HG03135 (cell line): ENCODE data around the gene ZMYND12.
A peak's percentile ranks its signal among the peaks of the same experiment; 100 is the strongest.
"Not testable (repeated sequence)": the region's sequence is repeated elsewhere in the genome, so short reads cannot be mapped to it uniquely, and the experiment has no call there.

Experiments used
- ATAC-seq: cut with Tn5 transposase; IDR thresholded peaks from one replicate; pipeline ENCODE4 v1.9.1; 2021; ENCODE audit warnings: mild to moderate bottlenecking, moderate library complexity; ENCODE audit not compliant: unreplicated experiment

ZMYND12 gene

DNA sequence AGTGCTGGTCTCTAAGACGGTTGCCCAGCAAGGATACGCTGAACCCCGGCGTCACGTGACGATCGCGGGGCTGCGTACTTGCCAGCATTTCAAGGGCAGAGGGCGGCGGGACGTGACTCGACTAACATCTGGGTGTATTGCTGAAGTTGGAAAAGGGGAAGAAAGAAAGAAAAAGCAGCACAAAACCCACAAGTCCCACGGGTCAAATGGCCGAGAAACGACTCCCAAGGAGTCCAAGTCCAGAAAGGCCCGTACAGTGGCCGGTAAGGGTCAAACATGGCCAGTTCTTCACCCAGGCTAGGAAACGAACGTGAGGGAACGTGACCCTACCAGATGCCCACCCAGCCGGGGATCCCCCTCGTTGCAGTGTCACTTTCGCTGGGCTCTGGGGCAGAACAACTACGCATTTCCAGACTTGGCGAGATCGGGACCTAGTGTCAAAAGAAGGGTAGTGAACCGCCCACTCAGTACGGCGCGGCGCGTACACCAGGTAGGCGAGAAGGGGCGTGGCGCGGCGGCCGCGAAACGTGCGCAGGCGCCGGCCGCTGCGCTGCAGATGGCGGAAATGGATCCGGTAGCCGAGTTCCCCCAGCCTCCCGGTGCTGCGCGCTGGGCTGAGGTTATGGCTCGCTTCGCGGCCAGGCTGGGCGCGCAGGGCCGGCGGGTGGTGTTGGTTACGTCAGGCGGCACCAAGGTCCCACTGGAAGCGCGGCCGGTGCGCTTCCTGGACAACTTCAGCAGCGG lies at the start of gene ZMYND12, which contains the start of gene PPCS:
TSS of gene ZMYND12 (minus strand) at position 13 of the 744 bp plus-strand sequence. CDS start 25 bp downstream, outside the sequence.
TSS of gene PPCS (plus strand) at position 534 of the 744 bp plus-strand sequence. CDS start at position 557, 23 bp downstream.
- peak; percentile 79 for ATAC-seq

GRCh38 chr1:42504535-42505128 lies 48.8 kb upstream of the ZMYND12 start:
- no peak for ATAC-seq

DNA sequence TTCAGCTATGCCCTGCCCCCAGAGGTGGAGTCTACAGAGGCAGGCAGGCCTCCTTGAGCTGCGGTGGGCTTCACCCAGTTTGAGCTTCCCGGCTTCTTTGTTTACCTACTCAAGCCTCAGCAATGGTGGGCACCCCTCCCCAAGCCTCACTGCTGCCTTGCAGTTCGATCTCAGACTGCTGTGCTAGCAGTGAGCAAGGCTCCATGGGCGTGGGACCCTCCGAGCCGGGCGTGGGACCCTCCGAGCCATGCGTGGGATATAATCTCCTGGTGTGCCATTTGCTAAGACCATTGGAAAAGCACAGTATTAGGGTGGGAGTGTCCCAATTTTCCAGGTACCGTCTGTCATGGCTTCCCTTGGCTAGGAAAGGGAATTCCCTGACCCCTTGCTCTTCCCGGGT lies 46.2 kb upstream of the ZMYND12 start:
- ATAC-seq = not testable (repeated sequence)

DNA sequence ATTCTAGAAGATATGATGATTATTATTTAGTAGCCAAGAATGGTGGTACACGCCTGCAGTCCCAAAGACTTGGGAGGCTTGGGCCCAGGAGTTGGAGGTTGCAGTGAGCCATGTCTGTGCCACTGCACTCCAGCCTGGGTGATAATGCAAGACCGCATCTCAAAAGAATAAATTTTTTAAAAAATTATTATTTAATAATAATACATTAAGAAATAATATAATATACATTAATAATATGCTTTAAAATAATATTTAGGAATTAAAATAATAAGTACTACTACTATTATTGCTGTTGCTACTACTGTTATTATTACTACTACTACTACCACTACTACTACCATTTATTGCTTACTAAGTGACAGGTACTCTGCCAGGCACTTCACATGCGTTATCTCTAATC lies 34.4 kb upstream of the ZMYND12 start:
- ATAC-seq = no peak

DNA sequence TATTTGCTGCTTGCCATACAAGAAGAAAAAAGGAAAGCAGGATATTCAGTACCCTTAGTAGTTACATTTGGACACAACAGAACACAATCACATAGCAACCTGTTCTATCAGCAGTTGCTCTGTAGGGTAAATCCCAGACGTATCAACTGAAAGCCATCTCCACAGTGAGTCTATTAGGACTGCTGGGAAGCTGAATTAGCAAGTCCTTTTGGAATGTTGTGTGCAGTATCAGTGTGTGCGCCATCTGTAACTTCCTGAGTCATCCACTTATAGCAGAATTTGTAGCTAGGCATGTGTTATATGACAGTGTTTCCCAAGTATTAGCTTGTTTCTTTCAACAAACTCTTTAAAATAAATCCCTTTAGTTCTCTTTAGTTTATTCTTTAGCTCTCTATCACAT lies 28.6 kb upstream of the ZMYND12 start:
- no peak for ATAC-seq

- no peak for ATAC-seq
These were observed 26.9 kb upstream of the ZMYND12 start for GRCh38 chr1:42482635-42483153.

DNA sequence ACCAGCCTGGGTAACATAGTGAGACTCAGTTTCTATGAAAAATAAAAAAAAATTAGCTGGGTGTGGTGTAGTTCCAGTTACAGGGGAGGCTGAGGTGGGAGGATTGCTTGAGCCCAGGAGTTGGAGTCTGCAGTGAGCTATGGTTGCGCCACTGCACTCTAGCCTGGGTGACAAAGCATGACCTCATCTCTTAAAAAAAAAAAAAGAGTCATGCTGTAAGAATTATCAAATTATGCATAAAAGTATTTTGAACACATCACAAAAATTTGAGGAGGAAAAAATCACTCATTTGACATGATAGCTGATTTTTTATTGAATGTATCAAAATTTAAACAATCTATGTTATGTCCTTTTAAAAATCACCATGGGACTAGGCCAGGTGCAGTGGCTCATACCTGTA lies 25.1 kb upstream of the ZMYND12 start:
- ATAC-seq = no peak

GRCh38 chr1:42479621-42480020 lies 23.8 kb upstream of the ZMYND12 start:
- no peak for ATAC-seq

GRCh38 chr1:42477775-42478174 lies 22.0 kb upstream of the ZMYND12 start:
- ATAC-seq = no peak

DNA sequence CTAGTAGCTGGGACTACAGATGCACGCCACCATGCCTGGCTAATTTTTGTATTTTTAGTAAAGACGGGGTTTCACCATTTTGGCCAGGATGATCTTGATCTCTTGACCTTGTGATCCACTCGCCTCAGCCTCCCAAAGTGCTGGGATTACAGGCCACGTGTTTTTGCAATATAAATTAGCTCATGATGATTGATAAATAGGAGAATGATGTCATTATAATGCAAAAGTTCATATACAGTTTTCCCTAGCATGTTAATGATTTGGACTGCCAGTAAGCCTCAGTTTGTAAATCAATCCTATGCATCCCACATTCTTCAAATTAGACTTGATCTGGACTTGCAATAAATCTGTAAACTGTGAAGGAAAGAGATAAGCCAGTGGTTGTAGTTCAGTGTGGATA lies 21.5 kb upstream of the ZMYND12 start:
- not testable (repeated sequence) for ATAC-seq

DNA sequence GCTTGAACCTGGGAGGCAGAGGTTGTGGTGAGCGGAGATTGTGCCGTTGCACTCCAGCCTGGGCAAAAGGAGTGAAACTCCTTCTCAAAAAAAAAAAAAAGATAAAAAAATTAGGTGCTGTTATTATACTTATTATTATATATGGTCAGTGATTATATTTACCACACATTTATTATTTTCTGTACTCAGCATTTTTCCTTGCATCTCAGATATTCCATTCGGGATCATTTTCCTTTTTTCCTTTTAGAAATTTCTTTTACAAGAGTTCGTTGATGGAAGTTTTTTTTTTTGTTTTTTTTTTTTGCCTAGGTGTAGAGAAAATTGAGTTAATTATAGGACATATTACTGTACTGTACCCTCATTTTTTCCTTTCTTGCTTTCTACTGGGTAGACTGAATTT lies 20.8 kb upstream of the ZMYND12 start:
- ATAC-seq = no peak

GRCh38 chr1:42469727-42470126 lies 13.9 kb upstream of the ZMYND12 start:
- no peak for ATAC-seq

DNA sequence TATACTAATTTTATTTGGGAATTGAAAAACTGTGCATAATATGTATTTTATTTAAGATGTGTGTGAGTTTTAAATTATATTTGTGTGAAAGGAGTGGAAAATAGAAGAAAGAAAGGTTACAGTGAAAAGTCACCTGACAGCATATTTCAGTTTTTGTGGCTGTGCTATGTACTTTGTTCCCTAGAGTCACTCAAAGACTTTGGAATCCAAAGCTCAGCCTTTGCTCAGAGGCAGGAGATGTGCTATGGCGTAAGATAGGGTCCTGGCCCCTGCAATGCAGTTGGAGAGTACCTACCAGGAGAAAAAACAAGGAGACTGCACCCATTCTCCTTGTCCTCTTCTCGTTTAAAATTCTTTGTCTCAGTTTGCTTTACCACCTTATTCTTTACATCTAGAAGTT lies 10.2 kb upstream of the ZMYND12 start:
- no peak for ATAC-seq

DNA sequence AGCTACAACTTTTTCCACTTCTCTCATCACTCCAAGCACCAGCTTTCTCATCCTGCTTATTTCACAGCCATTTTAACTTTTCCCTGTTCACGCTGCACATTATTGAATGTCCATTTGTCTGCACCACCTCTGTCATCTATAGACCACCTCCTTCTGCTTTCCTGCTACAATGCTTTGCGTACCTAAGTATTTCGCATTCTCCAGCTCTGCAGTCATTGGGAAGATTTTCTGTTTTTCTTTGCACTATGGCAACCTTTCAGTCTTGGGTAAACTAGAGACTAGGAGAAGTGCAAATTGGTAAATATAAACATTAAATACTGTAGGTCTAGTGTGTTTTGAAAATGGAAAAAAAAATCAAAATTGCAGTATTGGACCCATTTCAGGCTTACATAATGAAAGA lies 8.1 kb upstream of the ZMYND12 start:
- ATAC-seq = no peak

- peak; percentile 99 for ATAC-seq
These were observed 7.3 kb upstream of the ZMYND12 start, which contains the start of gene CCDC30 for GRCh38 chr1:42462828-42463763. Gene CCDC30, plus strand, starts transcription at chr1:42463286. Its CDS starts 17,266 bp downstream, at chr1:42480552.

- ATAC-seq = no peak
These were observed 5.4 kb upstream of the ZMYND12 start for GRCh38 chr1:42461196-42461595.

DNA sequence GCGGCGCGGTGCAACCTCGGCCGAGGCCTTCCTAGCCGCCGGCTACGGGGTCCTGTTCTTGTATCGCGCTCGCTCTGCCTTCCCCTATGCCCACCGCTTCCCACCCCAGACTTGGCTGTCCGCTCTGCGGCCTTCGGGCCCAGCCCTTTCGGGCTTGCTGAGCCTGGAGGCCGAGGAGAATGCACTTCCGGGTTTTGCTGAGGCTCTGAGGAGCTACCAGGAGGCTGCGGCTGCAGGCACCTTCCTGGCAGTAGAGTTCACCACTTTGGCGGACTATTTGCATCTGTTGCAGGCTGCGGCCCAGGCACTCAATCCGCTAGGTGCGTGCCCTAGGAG lies 900 bp upstream of the ZMYND12 start:
- ATAC-seq = peak; percentile 59

DNA sequence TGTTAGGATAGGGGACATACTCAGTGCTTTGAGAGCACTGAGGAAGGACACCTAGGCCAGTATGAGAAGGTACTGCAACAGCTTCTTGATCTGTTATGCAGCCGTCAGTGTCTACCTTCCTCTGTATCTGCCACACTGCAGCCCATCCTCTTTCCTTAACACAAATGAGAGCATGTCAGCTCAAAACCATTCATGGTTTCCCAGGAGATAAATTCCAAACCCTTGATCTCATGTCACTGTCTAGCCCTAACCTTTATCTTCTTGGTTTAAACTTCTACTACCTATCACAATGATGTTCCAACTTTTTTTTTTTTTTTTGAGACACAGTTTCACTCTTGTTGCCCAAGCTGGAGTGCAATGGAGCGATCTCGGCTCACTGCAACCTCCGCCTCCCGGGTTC lies 1.4 kb downstream of the ZMYND12 start:
- ATAC-seq = no peak

DNA sequence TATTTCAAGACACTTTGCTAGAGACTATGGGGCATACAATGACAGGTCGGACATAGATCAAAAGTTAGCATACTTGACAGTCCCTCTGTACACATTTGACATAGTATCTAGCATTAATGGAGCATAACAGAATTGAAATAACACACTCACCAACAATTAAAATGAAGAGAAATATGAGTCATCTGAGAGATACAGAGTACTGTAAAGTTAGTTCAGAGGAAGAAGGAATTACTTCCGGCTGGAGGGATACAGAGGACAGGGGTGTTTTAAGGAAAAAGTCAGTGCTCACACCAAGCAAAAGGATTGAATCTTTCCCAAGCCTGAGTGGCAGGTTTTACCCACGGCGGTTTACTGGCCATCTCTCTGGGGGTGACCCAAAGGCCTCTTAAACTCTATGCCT lies 2.4 kb downstream of the ZMYND12 start:
- no peak for ATAC-seq

DNA sequence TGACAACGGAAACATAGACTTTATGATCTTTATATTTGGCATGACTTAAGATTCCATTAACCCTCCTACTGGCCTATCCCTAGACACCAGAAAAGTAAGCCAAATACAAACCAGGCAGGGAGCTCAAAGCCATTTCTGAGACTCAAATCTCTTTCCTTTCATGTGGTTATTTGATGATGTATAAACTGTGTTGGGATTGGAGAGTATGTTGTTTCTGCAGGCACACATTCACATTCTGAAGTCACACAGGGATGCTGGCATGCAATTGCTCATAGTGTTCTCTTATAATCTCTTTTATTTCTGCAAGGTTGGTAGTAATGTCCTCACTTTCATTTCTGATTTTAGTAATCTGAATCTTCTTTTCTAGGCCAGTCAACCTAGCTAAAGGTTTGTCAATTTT lies 5.8 kb downstream of the ZMYND12 start:
- no peak for ATAC-seq

DNA sequence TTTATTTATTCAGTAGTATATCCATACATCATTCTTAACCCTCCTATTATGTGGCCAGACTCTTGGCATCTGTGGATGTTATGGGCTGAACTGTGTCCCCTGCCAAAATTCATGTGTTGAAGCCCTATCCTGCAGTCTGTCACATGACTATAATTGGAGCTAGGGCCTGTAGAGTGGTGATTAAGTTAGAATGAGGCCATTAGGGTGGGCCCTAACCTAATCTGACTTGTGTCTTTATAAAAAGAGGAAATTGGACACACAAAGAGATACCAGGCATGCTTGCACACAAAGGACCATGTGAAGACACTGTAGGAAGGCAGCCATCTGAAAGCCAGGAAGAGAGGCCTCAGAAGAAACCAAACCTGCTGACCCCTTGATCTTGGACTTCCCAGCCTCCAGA lies 6.6 kb downstream of the ZMYND12 start:
- ATAC-seq = no peak
